Measurements from ENCODE around the gene SLC27A5. TPM values are rescaled to one million over a fixed set of nuclear protein-coding genes. Genes with fewer than 3 reads are reported as not detected.
A peak's percentile ranks its signal among the peaks of the same experiment; 100 is the strongest.

SLC27A5 gene
- total and polyA plus RNA-seq, 9 of the 15 experiments (the other 6 are each of a cell fraction or from before 2014, with no cell fraction given): 42.2 to 318 (median 64.7) TPM

GRCh38 chr19:58544591-58545285, 32.9 kb upstream of the SLC27A5 start (continued):
- TF ChIP-seq MLX (CRISPR knock-in tag; conservative IDR thresholded peaks at IDR 0.05): no peak
- TF ChIP-seq, protein P1, sequence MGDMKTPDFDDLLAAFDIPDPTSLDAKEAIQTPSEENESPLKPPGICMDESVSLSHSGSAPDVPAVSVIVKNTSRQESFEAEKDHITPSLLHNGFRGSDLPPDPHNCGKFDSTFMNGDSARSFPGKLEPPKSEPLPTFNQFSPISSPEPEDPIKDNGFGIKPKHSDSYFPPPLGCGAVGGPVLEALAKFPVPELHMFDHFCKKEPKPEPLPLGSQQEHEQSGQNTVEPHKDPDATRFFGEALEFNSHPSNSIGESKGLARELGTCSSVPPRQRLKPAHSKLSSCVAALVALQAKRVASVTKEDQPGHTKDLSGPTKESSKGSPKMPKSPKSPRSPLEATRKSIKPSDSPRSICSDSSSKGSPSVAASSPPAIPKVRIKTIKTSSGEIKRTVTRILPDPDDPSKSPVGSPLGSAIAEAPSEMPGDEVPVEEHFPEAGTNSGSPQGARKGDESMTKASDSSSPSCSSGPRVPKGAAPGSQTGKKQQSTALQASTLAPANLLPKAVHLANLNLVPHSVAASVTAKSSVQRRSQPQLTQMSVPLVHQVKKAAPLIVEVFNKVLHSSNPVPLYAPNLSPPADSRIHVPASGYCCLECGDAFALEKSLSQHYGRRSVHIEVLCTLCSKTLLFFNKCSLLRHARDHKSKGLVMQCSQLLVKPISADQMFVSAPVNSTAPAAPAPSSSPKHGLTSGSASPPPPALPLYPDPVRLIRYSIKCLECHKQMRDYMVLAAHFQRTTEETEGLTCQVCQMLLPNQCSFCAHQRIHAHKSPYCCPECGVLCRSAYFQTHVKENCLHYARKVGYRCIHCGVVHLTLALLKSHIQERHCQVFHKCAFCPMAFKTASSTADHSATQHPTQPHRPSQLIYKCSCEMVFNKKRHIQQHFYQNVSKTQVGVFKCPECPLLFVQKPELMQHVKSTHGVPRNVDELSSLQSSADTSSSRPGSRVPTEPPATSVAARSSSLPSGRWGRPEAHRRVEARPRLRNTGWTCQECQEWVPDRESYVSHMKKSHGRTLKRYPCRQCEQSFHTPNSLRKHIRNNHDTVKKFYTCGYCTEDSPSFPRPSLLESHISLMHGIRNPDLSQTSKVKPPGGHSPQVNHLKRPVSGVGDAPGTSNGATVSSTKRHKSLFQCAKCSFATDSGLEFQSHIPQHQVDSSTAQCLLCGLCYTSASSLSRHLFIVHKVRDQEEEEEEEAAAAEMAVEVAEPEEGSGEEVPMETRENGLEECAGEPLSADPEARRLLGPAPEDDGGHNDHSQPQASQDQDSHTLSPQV (IDR thresholded peaks at IDR 0.05): peak; percentile 66; the same call in 1 of the 2 replicates
- TF ChIP-seq SAP30 (IDR thresholded peaks at IDR 0.05; ENCODE audit: borderline replicate concordance, insufficient read depth, low read depth, low read length, poor library complexity, severe bottlenecking): peak; percentile 83
- no peak for TF ChIP-seq ARID4B (CRISPR knock-in tag; IDR thresholded peaks at IDR 0.05)
- no peak for TF ChIP-seq THRAP3 (IDR thresholded peaks at IDR 0.05; ENCODE audit: borderline replicate concordance)
- TF ChIP-seq, protein P2, sequence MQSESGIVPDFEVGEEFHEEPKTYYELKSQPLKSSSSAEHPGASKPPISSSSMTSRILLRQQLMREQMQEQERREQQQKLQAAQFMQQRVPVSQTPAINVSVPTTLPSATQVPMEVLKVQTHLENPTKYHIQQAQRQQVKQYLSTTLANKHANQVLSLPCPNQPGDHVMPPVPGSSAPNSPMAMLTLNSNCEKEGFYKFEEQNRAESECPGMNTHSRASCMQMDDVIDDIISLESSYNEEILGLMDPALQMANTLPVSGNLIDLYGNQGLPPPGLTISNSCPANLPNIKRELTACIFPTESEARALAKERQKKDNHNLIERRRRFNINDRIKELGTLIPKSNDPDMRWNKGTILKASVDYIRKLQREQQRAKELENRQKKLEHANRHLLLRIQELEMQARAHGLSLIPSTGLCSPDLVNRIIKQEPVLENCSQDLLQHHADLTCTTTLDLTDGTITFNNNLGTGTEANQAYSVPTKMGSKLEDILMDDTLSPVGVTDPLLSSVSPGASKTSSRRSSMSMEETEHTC (IDR thresholded peaks at IDR 0.05): no peak
- TF ChIP-seq, protein P3, sequence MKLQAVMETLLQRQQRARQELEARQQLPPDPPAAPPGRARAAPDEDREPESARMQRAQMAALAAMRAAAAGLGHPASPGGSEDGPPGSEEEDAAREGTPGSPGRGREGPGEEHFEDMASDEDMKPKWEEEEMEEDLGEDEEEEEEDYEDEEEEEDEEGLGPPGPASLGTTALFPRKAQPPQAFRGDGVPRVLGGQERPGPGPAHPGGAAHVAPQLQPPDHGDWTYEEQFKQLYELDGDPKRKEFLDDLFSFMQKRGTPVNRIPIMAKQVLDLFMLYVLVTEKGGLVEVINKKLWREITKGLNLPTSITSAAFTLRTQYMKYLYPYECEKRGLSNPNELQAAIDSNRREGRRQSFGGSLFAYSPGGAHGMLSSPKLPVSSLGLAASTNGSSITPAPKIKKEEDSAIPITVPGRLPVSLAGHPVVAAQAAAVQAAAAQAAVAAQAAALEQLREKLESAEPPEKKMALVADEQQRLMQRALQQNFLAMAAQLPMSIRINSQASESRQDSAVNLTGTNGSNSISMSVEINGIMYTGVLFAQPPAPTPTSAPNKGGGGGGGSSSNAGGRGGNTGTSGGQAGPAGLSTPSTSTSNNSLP (IDR thresholded peaks at IDR 0.05; ENCODE audit: borderline replicate concordance, low read depth, low read length): no peak
- no peak for TF ChIP-seq HDAC8 (tag; IDR thresholded peaks at IDR 0.05)
- no peak for TF ChIP-seq JUN (IDR thresholded peaks at IDR 0.05; ENCODE audit: borderline replicate concordance, low read depth, low read length)
- 0 out of 2 replicates have a peak, but pooled peaks have one; percentile 47 for TF ChIP-seq JUN (CRISPR knock-in tag; IDR thresholded peaks at IDR 0.05; ENCODE audit: borderline replicate concordance)
- TF ChIP-seq TEAD4 (IDR thresholded peaks at IDR 0.05; ENCODE audit: low read length): no peak; the same call in 1 of the 2 replicates
- TF ChIP-seq TEAD4 (CRISPR knock-in tag; IDR thresholded peaks at IDR 0.05; ENCODE audit: borderline replicate concordance): peak; percentile 44; the same call in 1 of the 2 replicates
- TF ChIP-seq ZBTB17 (CRISPR knock-in tag; IDR thresholded peaks at IDR 0.05): no peak

Data from K562 (cell line).